H1 (cell line): ENCODE results near the gene GCKR. TPM values are rescaled to one million over a fixed set of nuclear protein-coding genes. Genes with fewer than 3 reads are reported as not detected.

Source experiments
- CTCF ChIA-PET: fragments of 300-600 bp; sonication (Branson Sonifier 250); formaldehyde crosslinking; loops from one replicate; lab custom pipeline; 2021; ENCODE audit not compliant: partially characterized antibody; lab: Charles Lee
- POLR2A ChIA-PET: fragments of 300-600 bp; sonication (Branson Sonifier 250); formaldehyde crosslinking; loops from one replicate; lab custom pipeline; 2021; ENCODE audit warnings: inconsistent platforms; ENCODE audit not compliant: partially characterized antibody; lab: Charles Lee
- DNase-seq, 2 experiments: peaks; one replicate each; pipeline versions ENCODE4 v3.0.0 to v3.0.0-alpha.2; 2010 to 2022; ENCODE audit warnings: low spot score in 2 of 2, low read depth in 1 of 2, mixed read lengths in 1 of 2
- FAIRE-seq: peaks from 2 replicates; lab custom pipeline; 2011; peaks lifted over from hg19 to GRCh38; lab: Jason Lieb, UNC
- H2AFZ ChIP-seq: 2 replicates; pipeline ENCODE4 v1.8.1; 2012; ENCODE audit warnings: low read length, inconsistent platforms
- H2AK5ac ChIP-seq: 2 replicates; pipeline ENCODE4 v1.6.1; 2013; ENCODE audit warnings: low read depth, low read length
- H2BK120ac ChIP-seq: replicated peaks from 2 replicates; pipeline ENCODE3; 2013; ENCODE audit warnings: low read depth, low read length, inconsistent platforms
- H2BK12ac ChIP-seq: 2 replicates; pipeline ENCODE4 v1.6.1; 2013; ENCODE audit warnings: low read depth, low read length
- H2BK15ac ChIP-seq: 2 replicates; pipeline ENCODE4 v1.6.1; 2013; ENCODE audit warnings: low read length
- H2BK20ac ChIP-seq: 2 replicates; pipeline ENCODE4 v1.6.1; 2013; ENCODE audit warnings: low read length
- H2BK5ac ChIP-seq: 2 replicates; pipeline ENCODE4 v1.6.1; 2013; ENCODE audit warnings: low read depth, low read length
- H3K14ac ChIP-seq: 2 replicates; pipeline ENCODE4 v1.6.1; 2013; ENCODE audit warnings: inconsistent platforms; ENCODE audit not compliant: insufficient read length
- H3K18ac ChIP-seq: 2 replicates; pipeline ENCODE4 v1.6.1; 2013; ENCODE audit warnings: low read length; ENCODE audit errors: extremely low read depth
- H3K23ac ChIP-seq: 2 replicates; pipeline ENCODE4 v1.6.1; 2013; ENCODE audit warnings: inconsistent platforms; ENCODE audit not compliant: insufficient read length
- H3K23me2 ChIP-seq: 2 replicates; pipeline ENCODE4 v1.6.1; 2013; ENCODE audit warnings: low read depth, low read length
- H3K27ac ChIP-seq: 2 replicates; pipeline ENCODE4 v1.6.1; 2011; ENCODE audit warnings: low read depth, low read length, inconsistent platforms
- H3K27me3 ChIP-seq, 4 experiments: replicated peaks in 1 of 4; 1 replicate in 1 of 4; 2 replicates in 3 of 4; pipeline versions ENCODE4 v1.6.1 to v1.8.1; 2011 to 2013; ENCODE audit warnings: low read length in 3 of 4, mild to moderate bottlenecking in 3 of 4, inconsistent platforms in 2 of 4, mixed read lengths in 2 of 4, moderate library complexity in 1 of 4; ENCODE audit not compliant: control insufficient read depth in 3 of 4, insufficient read depth in 3 of 4; ENCODE audit errors: extremely low read depth in 1 of 4
- H3K36me3 ChIP-seq, 4 experiments: 2 replicates each; pipeline versions ENCODE4 v1.6.1 to v1.8.1; 2011 to 2013; ENCODE audit warnings: mild to moderate bottlenecking in 4 of 4, low read length in 3 of 4, moderate library complexity in 2 of 4, control low read depth in 1 of 4, inconsistent platforms in 1 of 4; ENCODE audit not compliant: insufficient read depth in 4 of 4, control insufficient read depth in 2 of 4
- H3K4ac ChIP-seq: replicated peaks from 2 replicates; pipeline ENCODE3; 2013; ENCODE audit warnings: low read length, low read depth, mixed read lengths, inconsistent platforms; ENCODE audit not compliant: insufficient read length
- H3K4me1 ChIP-seq, 4 experiments: replicated peaks in 1 of 4; 1 replicate in 1 of 4; 2 replicates in 3 of 4; pipeline versions ENCODE4 v1.6.1 to v1.8.1; 2011 to 2013; ENCODE audit warnings: low read length in 3 of 4, inconsistent platforms in 2 of 4, mixed read lengths in 1 of 4; ENCODE audit not compliant: insufficient read depth in 4 of 4, control insufficient read depth in 3 of 4
- H3K4me2 ChIP-seq, 2 experiments: 2 replicates each; pipeline versions ENCODE4 v1.6.1 to v1.8.1; 2011 to 2013; ENCODE audit warnings: low read depth in 2 of 2, low read length in 2 of 2, control low read depth in 1 of 2, inconsistent platforms in 1 of 2, mild to moderate bottlenecking in 1 of 2; ENCODE audit not compliant: insufficient read depth in 1 of 2
- H3K4me3 ChIP-seq, 4 experiments: fragments of 200-600, 300-600 bp in 1 of 4; sonication (generic), shearing (Covaris generic), sonication (Bioruptor Twin) in 1 of 4; 2 replicates each; pipeline versions ENCODE4 v1.5.1 to v1.8.1; 2011 to 2016; ENCODE audit warnings: low read length in 4 of 4, low read depth in 3 of 4, control low read depth in 2 of 4, inconsistent platforms in 2 of 4, mild to moderate bottlenecking in 2 of 4, mixed read lengths in 1 of 4, moderate library complexity in 1 of 4; ENCODE audit not compliant: insufficient read depth in 2 of 4; ENCODE audit errors: extremely low read depth in 1 of 4
- H3K56ac ChIP-seq: replicated peaks from 2 replicates; pipeline ENCODE3; 2013; ENCODE audit warnings: low read depth, mild to moderate bottlenecking, mixed read lengths, low read length, inconsistent platforms; ENCODE audit not compliant: insufficient read length
- H3K79me1 ChIP-seq: 2 replicates; pipeline ENCODE4 v1.6.1; 2013; ENCODE audit warnings: low read depth, low read length, control low read depth
- H3K79me2 ChIP-seq, 2 experiments: 2 replicates each; pipeline versions ENCODE4 v1.6.1 to v1.8.1; 2012 to 2013; ENCODE audit warnings: low read length in 2 of 2, mild to moderate bottlenecking in 2 of 2, inconsistent platforms in 1 of 2; ENCODE audit not compliant: insufficient read depth in 2 of 2, control insufficient read depth in 1 of 2
- H3K9ac ChIP-seq, 4 experiments: replicated peaks in 1 of 4; 1 replicate in 1 of 4; 2 replicates in 3 of 4; pipeline versions ENCODE4 v1.6.1 to v1.8.1; 2011 to 2013; ENCODE audit warnings: low read depth in 3 of 4, low read length in 3 of 4, control low read depth in 2 of 4, mild to moderate bottlenecking in 2 of 4, moderate library complexity in 2 of 4, inconsistent platforms in 1 of 4; ENCODE audit errors: extremely low read depth in 1 of 4
- H3K9me3 ChIP-seq, 2 experiments: 2 replicates each; pipeline versions ENCODE4 v1.6.1 to v1.8.1; 2012 to 2013; ENCODE audit warnings: mild to moderate bottlenecking in 2 of 2, moderate library complexity in 2 of 2, control low read depth in 1 of 2, inconsistent platforms in 1 of 2, low read depth in 1 of 2, low read length in 1 of 2, mixed read lengths in 1 of 2; ENCODE audit not compliant: insufficient read depth in 2 of 2
- H4K20me1 ChIP-seq, 2 experiments: replicated peaks in 1 of 2; 2 replicates each; pipeline versions ENCODE3 to v1.8.1; 2011 to 2013; ENCODE audit warnings: inconsistent platforms in 2 of 2, low read length in 2 of 2, mild to moderate bottlenecking in 1 of 2; ENCODE audit not compliant: insufficient read depth in 2 of 2, control insufficient read depth in 1 of 2
- H4K5ac ChIP-seq: 2 replicates; pipeline ENCODE4 v1.6.1; 2013; ENCODE audit warnings: low read length, low read depth, mixed read lengths, inconsistent platforms; ENCODE audit not compliant: insufficient read length
- H4K8ac ChIP-seq: 2 replicates; pipeline ENCODE4 v1.8.0; 2013; ENCODE audit warnings: mild to moderate bottlenecking, moderate library complexity, low read length, inconsistent platforms; ENCODE audit not compliant: insufficient read depth; ENCODE audit errors: extremely low read depth
- H4K91ac ChIP-seq: replicated peaks from 2 replicates; pipeline ENCODE3; 2013; ENCODE audit warnings: low read length, mixed read lengths, inconsistent platforms; ENCODE audit not compliant: insufficient read length
- ATF3 ChIP-seq: IDR thresholded peaks from 2 replicates; pipeline ENCODE4 v1.6.1; 2011; ENCODE audit warnings: low read depth, mild to moderate bottlenecking, low read length; ENCODE audit not compliant: insufficient read depth
- CBX5 ChIP-seq: fragments of 300-800, 300-1000 bp; sonication (generic); IDR thresholded peaks from 2 replicates; pipeline ENCODE4 v1.7.1; 2016; ENCODE audit warnings: antibody characterized with exemption, low read length, low read depth
- CBX8 ChIP-seq: fragments of 300-800, 300-1000 bp; sonication (generic); IDR thresholded peaks from 2 replicates; pipeline ENCODE4 v1.7.1; 2016; ENCODE audit warnings: low read depth, low read length, borderline replicate concordance
- EGR1 ChIP-seq: IDR thresholded peaks from 2 replicates; pipeline ENCODE4 v1.6.1; 2011; ENCODE audit warnings: low read depth, low read length, borderline replicate concordance
- GABPA ChIP-seq: IDR thresholded peaks from 2 replicates; pipeline ENCODE4 v1.6.1; 2011; ENCODE audit warnings: mild to moderate bottlenecking, low read length, moderate library complexity, borderline replicate concordance; ENCODE audit not compliant: insufficient read depth
- NANOG ChIP-seq: IDR thresholded peaks from 2 replicates; pipeline ENCODE4 v1.6.1; 2011; ENCODE audit warnings: low read length, low read depth, mild to moderate bottlenecking, inconsistent platforms; ENCODE audit not compliant: insufficient read depth, poor library complexity, severe bottlenecking
- PHF8 ChIP-seq: fragments of 200-600 bp; sonication (generic); conservative IDR thresholded peaks from 2 replicates; pipeline ENCODE4 v1.7.1; 2012; ENCODE audit warnings: low read depth, mild to moderate bottlenecking, inconsistent platforms, low read length, moderate library complexity
- SIRT6 ChIP-seq: IDR thresholded peaks from one replicate; pipeline ENCODE4 v1.7.1; 2012; ENCODE audit warnings: low read length, inconsistent platforms
- SIX5 ChIP-seq: IDR thresholded peaks from 2 replicates; pipeline ENCODE4 v1.6.1; 2011; ENCODE audit warnings: mild to moderate bottlenecking, low read depth, low read length
- WGBS, 2 experiments: shearing (Covaris generic) in 1 of 2; methylation state at CpG; one replicate each; pipeline versions ENCODE4 v1.1.6 to v1.1.7; 2013 to 2015; ENCODE audit warnings: low lambda C conversion rate in 2 of 2, mixed read lengths in 2 of 2, inconsistent platforms in 1 of 2, low coverage in 1 of 2, missing lambda C conversion rate in 1 of 2; ENCODE audit not compliant: insufficient replicate concordance in 2 of 2, insufficient coverage in 1 of 2, insufficient read length in 1 of 2; ENCODE audit errors: extremely low coverage in 1 of 2, missing lambda C conversion rate in 1 of 2; 5-methylcytosine and 5-hydroxymethylcytosine counted together
- polyA plus RNA-seq, 7 experiments: library from polyadenylated mRNA; depleted of rRNA in 3 of 7; stranded (reverse) in 5 of 7; unstranded in 2 of 7; fragments of >200 nt in 5 of 7; fragments of 200-250 nt in 2 of 7; gene quantifications; 1 replicate in 5 of 7; 2 replicates in 1 of 7; 4 replicates in 1 of 7; pipeline versions ENCODE4 v1.2.1 to v1.2.3, GENCODE V29; 2011 to 2013; ENCODE audit warnings: missing spikeins in 2 of 7, mixed read lengths in 2 of 7
- total RNA-seq: library from RNA; stranded (reverse); fragmentation: NEBNext Ultra II Directional; extraction: Animal tissue kit (Norgen Biotek cat#: 25700); gene quantifications from 2 replicates; pipeline ENCODE4 v1.2.1, GENCODE V29; 2021

The GCKR gene
- total and polyA plus RNA-seq, 2 of the 8 experiments (the other 6 are each of a cell fraction or from before 2014, with no cell fraction given): 0.30 to 1.2 TPM

GRCh38 chr2:27544143-27544821 is 47.6 kb downstream of the GCKR start:
- FAIRE-seq (no peak), DNase-seq (no peak)
- Histone ChIP-seq H3K27me3 (no peaks in the 10 kb centered on the region), H2BK12ac (no peak overlapping the region), H2BK5ac (no peak overlapping the region), H3K56ac (no peak overlapping the region), H3K36me3 (no peaks in the 10 kb centered on the region), H4K20me1 (no peaks in the 10 kb centered on the region), H2AK5ac (no peak overlapping the region), H3K4me3 (no peak overlapping the region), H3K23me2 (no peaks in the 10 kb centered on the region), H3K9ac (no peak overlapping the region), H2BK15ac (no peak overlapping the region), H4K8ac (no peak overlapping the region), H3K27ac (no peak overlapping the region), H3K14ac (no peak overlapping the region), H3K4ac (no peak overlapping the region), H3K9me3 (peaks cover 5 to 11% of the 10 kb centered on the region in 2 experiments; a peak in 2 of 4 replicates), H2BK20ac (no peak overlapping the region), H3K4me1 (no peaks in the 10 kb centered on the region), H3K4me2 (no peak overlapping the region), H4K91ac (no peak overlapping the region), H2BK120ac (no peak overlapping the region), H3K23ac (no peak overlapping the region), H3K79me2 (no peaks in the 10 kb centered on the region), H3K18ac (no peak overlapping the region), H4K5ac (no peak overlapping the region), H3K79me1 (no peaks in the 10 kb centered on the region), H2AFZ (no peak overlapping the region)
- TF ChIP-seq PHF8 (no peak), GABPA (no peak), SIRT6 (no peak), CBX8 (no peak), NANOG (no peak), SIX5 (no peak), ATF3 (no peak), EGR1 (no peak), CBX5 (no peak)
- 92% methylated on average over 6 of the region's 6 CpGs; no CpG with 5 or more reads in 1 of the 2 experiments for WGBS, 2 experiments
- ChIA-PET CTCF (no interaction called here), POLR2A (no interaction called here)
